Panc1 (cell line): Measurements from ENCODE around the gene ACTRT2. TPM values are rescaled to one million over a fixed set of nuclear protein-coding genes. Genes with fewer than 3 reads are reported as not detected.

Experiments used
- ATAC-seq: fragments of 200-7000 bp; cut with Tn5 transposase; 2 replicates; pipeline ENCODE4 v1.9.1; 2020; ENCODE audit warnings: mild to moderate bottlenecking, moderate library complexity
- BruUV-seq: library from RNA; stranded (reverse); fragments of 400-500 nt; replicated peaks from 2 replicates; lab custom pipeline; 2021; lab: Mats Ljungman, UMichigan
- CTCF ChIA-PET: fragments of 300-600 bp; sonication (Branson Sonifier 250); formaldehyde crosslinking; loops from one replicate; lab custom pipeline; 2022; ENCODE audit warnings: antibody characterized with exemption; lab: Charles Lee
- POLR2A ChIA-PET: fragments of 300-600 bp; sonication (Branson Sonifier 250); formaldehyde crosslinking; loops from one replicate; lab custom pipeline; 2022; ENCODE audit warnings: antibody characterized with exemption; lab: Charles Lee
- DNase-seq: peaks from one replicate; pipeline ENCODE4 v3.0.0-alpha.2; 2010; ENCODE audit warnings: low read depth, low spot score
- H3K27ac ChIP-seq: 2 replicates; pipeline ENCODE4 v1.5.1; 2011; ENCODE audit warnings: mild to moderate bottlenecking, low read length, inconsistent platforms
- H3K27me3 ChIP-seq: fragments of 200-500 bp; sonication (Bioruptor generic); 2 replicates; pipeline ENCODE4 v1.6.0; 2014; ENCODE audit warnings: low read length, inconsistent platforms; ENCODE audit not compliant: control insufficient read depth, insufficient read depth
- H3K36me3 ChIP-seq: fragments of 200-500 bp; sonication (Bioruptor generic); 2 replicates; pipeline ENCODE4 v1.5.1; 2014; ENCODE audit warnings: inconsistent platforms, mild to moderate bottlenecking, low read length, moderate library complexity; ENCODE audit not compliant: control insufficient read depth, insufficient read depth
- H3K4me1 ChIP-seq: 2 replicates; pipeline ENCODE4 v1.5.1; 2011; ENCODE audit warnings: inconsistent platforms, mild to moderate bottlenecking, low read length, moderate library complexity; ENCODE audit not compliant: control insufficient read depth, insufficient read depth
- H3K4me3 ChIP-seq, 2 experiments: 2 replicates each; pipeline ENCODE4 v1.5.1; 2011 to 2012; ENCODE audit warnings: low read depth in 2 of 2, low read length in 2 of 2, mild to moderate bottlenecking in 2 of 2, inconsistent platforms in 1 of 2, moderate library complexity in 1 of 2
- H3K9me3 ChIP-seq: fragments of 200-500 bp; sonication (Bioruptor generic); 2 replicates; pipeline ENCODE4 v1.5.1; 2014; ENCODE audit warnings: low read depth, mild to moderate bottlenecking, inconsistent platforms, low read length, moderate library complexity; ENCODE audit not compliant: control insufficient read depth, insufficient read depth
- POLR2AphosphoS5 ChIP-seq: IDR thresholded peaks from 2 replicates; pipeline ENCODE4 v1.6.1; 2012; ENCODE audit warnings: mild to moderate bottlenecking, low read depth, low read length, moderate library complexity
- REST ChIP-seq, 2 experiments: IDR thresholded peaks; 2 replicates each; pipeline ENCODE4 v1.6.1; 2011 to 2012; ENCODE audit warnings: low read depth in 2 of 2, control low read depth in 1 of 2, low read length in 1 of 2, mild to moderate bottlenecking in 1 of 2, moderate library complexity in 1 of 2; ENCODE audit not compliant: insufficient read depth in 1 of 2
- SIN3A ChIP-seq: IDR thresholded peaks from 2 replicates; pipeline ENCODE4 v1.6.1; 2012; ENCODE audit warnings: low read depth, mild to moderate bottlenecking, low read length, moderate library complexity, borderline replicate concordance; ENCODE audit not compliant: insufficient read depth
- TCF7L2 ChIP-seq: IDR thresholded peaks from 2 replicates; pipeline ENCODE4 v1.6.1; 2011; ENCODE audit warnings: mild to moderate bottlenecking, low read depth, low read length, inconsistent platforms
- in situ Hi-C: cut with HindIII; loops from 2 replicates; pipeline ENCODE4 v1.10.0; 2016; ENCODE audit warnings: low sequenced_read_pairs, low pct_unique_long_range_greater_than_20kb
- intact Hi-C: fragments of 100-400 bp; cut with micrococcal nuclease; formaldehyde crosslinking; loops from one replicate; pipeline ENCODE4 v1.10.0; 2022; ENCODE audit not compliant: unreplicated experiment
- total RNA-seq: library from RNA; stranded (reverse); gene quantifications from one replicate; pipeline ENCODE4 v1.2.1, GENCODE V29; 2021; ENCODE audit not compliant: unreplicated experiment
- TF ChIP-seq, protein P1 (sequence below): fragments of 450-650 bp; IDR thresholded peaks from 2 replicates; pipeline ENCODE4 v1.5.1; 2017; ENCODE audit warnings: mild to moderate bottlenecking

Gene ACTRT2
- total RNA-seq, 1 experiment from 2014 or later = not detected

- TF ChIP-seq REST (IDR thresholded peaks at IDR 0.05; ENCODE audit: insufficient read depth in 1 of 2, low read depth in 2 of 2, low read length in 1 of 2) (no peak), SIN3A (no peak), POLR2AphosphoS5 (no peak), TCF7L2 (no peak)
- TF ChIP-seq, protein P1, sequence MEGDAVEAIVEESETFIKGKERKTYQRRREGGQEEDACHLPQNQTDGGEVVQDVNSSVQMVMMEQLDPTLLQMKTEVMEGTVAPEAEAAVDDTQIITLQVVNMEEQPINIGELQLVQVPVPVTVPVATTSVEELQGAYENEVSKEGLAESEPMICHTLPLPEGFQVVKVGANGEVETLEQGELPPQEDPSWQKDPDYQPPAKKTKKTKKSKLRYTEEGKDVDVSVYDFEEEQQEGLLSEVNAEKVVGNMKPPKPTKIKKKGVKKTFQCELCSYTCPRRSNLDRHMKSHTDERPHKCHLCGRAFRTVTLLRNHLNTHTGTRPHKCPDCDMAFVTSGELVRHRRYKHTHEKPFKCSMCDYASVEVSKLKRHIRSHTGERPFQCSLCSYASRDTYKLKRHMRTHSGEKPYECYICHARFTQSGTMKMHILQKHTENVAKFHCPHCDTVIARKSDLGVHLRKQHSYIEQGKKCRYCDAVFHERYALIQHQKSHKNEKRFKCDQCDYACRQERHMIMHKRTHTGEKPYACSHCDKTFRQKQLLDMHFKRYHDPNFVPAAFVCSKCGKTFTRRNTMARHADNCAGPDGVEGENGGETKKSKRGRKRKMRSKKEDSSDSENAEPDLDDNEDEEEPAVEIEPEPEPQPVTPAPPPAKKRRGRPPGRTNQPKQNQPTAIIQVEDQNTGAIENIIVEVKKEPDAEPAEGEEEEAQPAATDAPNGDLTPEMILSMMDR = no peak
- ChIA-PET CTCF (no interaction called here), POLR2A (no interaction called here)
- no peaks in the 10 kb centered on the region for H3K36me3 ChIP-seq
- no peak for ATAC-seq
- no peak for DNase-seq
- no TSS peak for BruUV-seq
- in situ Hi-C loops (no loop called here), intact Hi-C loops (no loop called here)
- no peaks in the 10 kb centered on the region; the same call in 1 of the 2 replicates for H3K27me3 ChIP-seq
- H3K4me1 ChIP-seq = no peaks in the 10 kb centered on the region
- H3K4me3 ChIP-seq = no peak overlapping the region
- H3K9me3 ChIP-seq = no peaks in the 10 kb centered on the region
- no peak overlapping the region for H3K27ac ChIP-seq
These were observed 35.3 kb upstream of the ACTRT2 start for GRCh38 chr1:2985694-2986548.

DNA sequence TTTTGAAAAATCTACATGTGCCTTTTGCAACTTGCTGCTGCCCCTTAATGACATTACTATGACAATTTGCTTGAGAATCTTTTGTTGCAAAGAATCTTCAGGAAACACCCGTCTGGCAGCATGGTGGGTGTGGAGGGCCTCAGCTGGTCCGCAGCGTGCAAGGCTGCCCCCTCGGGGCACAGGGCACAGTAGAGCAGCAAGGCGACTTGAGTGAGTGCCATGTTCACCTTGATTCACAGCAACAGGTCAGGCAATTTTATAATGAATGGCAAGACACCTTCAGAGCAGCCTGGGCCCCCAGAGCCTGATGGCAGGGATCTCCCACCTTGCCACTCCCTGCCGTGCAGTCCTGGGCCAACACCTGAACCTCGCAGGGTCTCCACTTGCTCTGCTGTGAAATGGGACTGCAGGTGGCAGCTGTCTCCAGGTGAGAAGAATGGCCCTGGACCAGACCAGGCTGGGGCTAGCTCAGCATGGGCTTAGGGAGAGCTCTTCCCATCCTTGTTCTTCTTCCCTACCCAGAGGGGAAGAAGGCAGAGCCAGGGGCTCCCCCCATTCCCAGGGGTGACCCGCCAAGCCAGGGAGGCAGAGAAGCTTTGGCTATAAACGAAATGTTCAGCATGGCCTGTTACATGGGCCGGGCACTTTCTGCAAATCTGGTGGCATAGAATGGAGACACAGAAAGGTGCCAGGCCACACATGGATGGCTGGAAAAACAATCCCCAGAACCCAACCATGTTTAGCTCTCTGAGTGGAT, 34.5 kb upstream of the ACTRT2 start:
- DNase-seq = no peak
- ChIA-PET POLR2A (no interaction called here), CTCF (no interaction called here)
- H3K9me3 ChIP-seq = no peaks in the 10 kb centered on the region
- TF ChIP-seq REST (IDR thresholded peaks at IDR 0.05; ENCODE audit: insufficient read depth in 1 of 2, low read depth in 2 of 2, low read length in 1 of 2) = no peak
- TF ChIP-seq, protein P1 = no peak
- TF ChIP-seq POLR2AphosphoS5 = no peak
- TF ChIP-seq SIN3A = no peak
- TF ChIP-seq TCF7L2 = no peak
- no peak overlapping the region for H3K27ac ChIP-seq
- in situ Hi-C loops = no loop called here
- no peak for ATAC-seq
- H3K4me1 ChIP-seq = no peaks in the 10 kb centered on the region
- no peak overlapping the region for H3K4me3 ChIP-seq
- no peaks in the 10 kb centered on the region; the same call in 1 of the 2 replicates for H3K27me3 ChIP-seq
- H3K36me3 ChIP-seq = no peaks in the 10 kb centered on the region
- intact Hi-C loops = no loop called here
- no TSS peak for BruUV-seq
